IPS-18c (cell line): ENCODE results near the gene LSM10.

ENCODE experiments used
- H3K4me3 ChIP-seq: 2 replicates; pipeline ENCODE4 v1.7.0; 2013; ENCODE audit warnings: low read depth, mild to moderate bottlenecking, low read length, moderate library complexity; ENCODE audit not compliant: insufficient read depth
- H3K9me3 ChIP-seq: one replicate; pipeline ENCODE4 v1.6.1; 2013; ENCODE audit warnings: mild to moderate bottlenecking, low read length, moderate library complexity; ENCODE audit not compliant: control insufficient read depth, insufficient read depth

Gene LSM10

GRCh38 chr1:36415661-36416326 lies 18.1 kb upstream of the LSM10 start:
- H3K9me3 ChIP-seq: no peaks in the 10 kb centered on the region

GRCh38 chr1:36414384-36414783 lies 16.7 kb upstream of the LSM10 start:
- Histone ChIP-seq H3K9me3 (no peaks in the 10 kb centered on the region), H3K4me3 (no peak overlapping the region)

More at GRCh38 chr1:36415661-36416326, 18.1 kb upstream of the LSM10 start:
- no peak overlapping the region for H3K4me3 ChIP-seq

GRCh38 chr1:36411674-36412648 lies 14.3 kb upstream of the LSM10 start:
- Histone ChIP-seq H3K9me3 (no peaks in the 10 kb centered on the region), H3K4me3 (no peak overlapping the region)

- Histone ChIP-seq H3K4me3 (no peak overlapping the region), H3K9me3 (no peaks in the 10 kb centered on the region)
These were observed 10.8 kb upstream of the LSM10 start for GRCh38 chr1:36408479-36408878.

GRCh38 chr1:36406440-36406839 lies 8.7 kb upstream of the LSM10 start:
- Histone ChIP-seq H3K4me3 (no peak overlapping the region), H3K9me3 (no peaks in the 10 kb centered on the region)

- Histone ChIP-seq H3K4me3 (no peak overlapping the region), H3K9me3 (no peaks in the 10 kb centered on the region)
These were observed 4.8 kb upstream of the LSM10 start for GRCh38 chr1:36402504-36402890.

GRCh38 chr1:36401602-36402503 lies 4.1 kb upstream of the LSM10 start:
- Histone ChIP-seq H3K4me3 (peak overlapping the region; percentile 78), H3K9me3 (no peaks in the 10 kb centered on the region)

GRCh38 chr1:36400825-36401601 lies 3.3 kb upstream of the LSM10 start:
- H3K4me3 ChIP-seq: peak overlapping the region; percentile 78
- H3K9me3 ChIP-seq: no peaks in the 10 kb centered on the region

- Histone ChIP-seq H3K9me3 (no peaks in the 10 kb centered on the region), H3K4me3 (peak overlapping the region; percentile 78)
These were observed 2.8 kb upstream of the LSM10 start for GRCh38 chr1:36400514-36400824.

- H3K4me3 ChIP-seq: no peak overlapping the region
- no peaks in the 10 kb centered on the region for H3K9me3 ChIP-seq
These were observed 766 bp upstream of the LSM10 start for GRCh38 chr1:36398370-36398977.

GRCh38 chr1:36397083-36397377 lies 678 bp downstream of the LSM10 start:
- H3K9me3 ChIP-seq: no peaks in the 10 kb centered on the region
- H3K4me3 ChIP-seq: peak overlapping the region; percentile 86

- Histone ChIP-seq H3K9me3 (no peaks in the 10 kb centered on the region), H3K4me3 (no peak overlapping the region)
These were observed 1.3 kb downstream of the LSM10 start for GRCh38 chr1:36396359-36396758.

GRCh38 chr1:36393686-36394085 lies 4.0 kb downstream of the LSM10 start:
- no peak overlapping the region for H3K4me3 ChIP-seq
- no peaks in the 10 kb centered on the region for H3K9me3 ChIP-seq

GRCh38 chr1:36392836-36393235 lies 4.9 kb downstream of the LSM10 start:
- no peaks in the 10 kb centered on the region for H3K9me3 ChIP-seq
- H3K4me3 ChIP-seq: no peak overlapping the region

- H3K4me3 ChIP-seq: no peak overlapping the region
These were observed 6.4 kb downstream of the LSM10 start for GRCh38 chr1:36391271-36391670.

GRCh38 chr1:36390411-36390810 lies 7.3 kb downstream of the LSM10 start:
- Histone ChIP-seq H3K9me3 (no peaks in the 10 kb centered on the region), H3K4me3 (no peak overlapping the region)

More at GRCh38 chr1:36391271-36391670, 6.4 kb downstream of the LSM10 start:
- H3K9me3 ChIP-seq: no peaks in the 10 kb centered on the region

- Histone ChIP-seq H3K9me3 (no peaks in the 10 kb centered on the region), H3K4me3 (no peak overlapping the region)
These were observed 7.7 kb downstream of the LSM10 start for GRCh38 chr1:36389999-36390398.
